IPS DF 4.7 (cell line): ENCODE measurements around the gene ECI2.

Source experiments
- DNase-seq: peaks from one replicate; pipeline ENCODE4 v3.0.0-alpha.2; 2013; ENCODE audit warnings: low spot score; ENCODE audit errors: extremely low read depth

ECI2 gene

GRCh38 chr6:4134841-4135664, at the start of gene ECI2:
Gene ECI2, minus strand, starts transcription at chr6:4135575. Its CDS starts 15 bp downstream, at chr6:4135560.
- DNase-seq, result no peak

- DNase-seq, result no peak
Measured at GRCh38 chr6:4180652-4181255, 45.4 kb upstream of the ECI2 start.

GRCh38 chr6:4179960-4180651, 44.7 kb upstream of the ECI2 start:
- no peak for DNase-seq

GRCh38 chr6:4178737-4179333, 43.5 kb upstream of the ECI2 start:
- DNase-seq, result no peak

GRCh38 chr6:4176907-4177306, 41.5 kb upstream of the ECI2 start:
- DNase-seq, result no peak

GRCh38 chr6:4174042-4174441, 38.7 kb upstream of the ECI2 start:
- DNase-seq, result no peak

GRCh38 chr6:4172368-4172767, 37.0 kb upstream of the ECI2 start:
- no peak for DNase-seq

- DNase-seq, result no peak
Measured at GRCh38 chr6:4170297-4170696, 34.9 kb upstream of the ECI2 start.

- peak; percentile 28 for DNase-seq
Measured at GRCh38 chr6:4169028-4169789, 33.8 kb upstream of the ECI2 start.

- no peak for DNase-seq
Measured at GRCh38 chr6:4167833-4168232, 32.5 kb upstream of the ECI2 start.

- DNase-seq, result no peak
Measured at GRCh38 chr6:4167123-4167522, 31.7 kb upstream of the ECI2 start.

GRCh38 chr6:4164456-4164855, 29.1 kb upstream of the ECI2 start:
- no peak for DNase-seq

GRCh38 chr6:4164117-4164442, 28.7 kb upstream of the ECI2 start:
- no peak for DNase-seq

GRCh38 chr6:4163408-4164116, 28.2 kb upstream of the ECI2 start:
- no peak for DNase-seq

- DNase-seq, result no peak
Measured at GRCh38 chr6:4162370-4162769, 27.0 kb upstream of the ECI2 start.

GRCh38 chr6:4159491-4159890, 24.1 kb upstream of the ECI2 start:
- DNase-seq, result no peak

- DNase-seq, result no peak
Measured at GRCh38 chr6:4157506-4157905, 22.1 kb upstream of the ECI2 start.

- peak; percentile 83 for DNase-seq
Measured at GRCh38 chr6:4155848-4156466, 20.6 kb upstream of the ECI2 start.

GRCh38 chr6:4153514-4153985, 18.2 kb upstream of the ECI2 start:
- no peak for DNase-seq

- DNase-seq, result no peak
Measured at GRCh38 chr6:4145083-4145482, 9.7 kb upstream of the ECI2 start.
